ENCODE data around the gene ARAP2. TPM values are rescaled to one million over a fixed set of nuclear protein-coding genes. Genes with fewer than 3 reads are reported as not detected.

ARAP2 gene
- total RNA-seq, 4 donors from 2014 or later = 7.5 to 21.0 (median 7.9) TPM

DNA sequence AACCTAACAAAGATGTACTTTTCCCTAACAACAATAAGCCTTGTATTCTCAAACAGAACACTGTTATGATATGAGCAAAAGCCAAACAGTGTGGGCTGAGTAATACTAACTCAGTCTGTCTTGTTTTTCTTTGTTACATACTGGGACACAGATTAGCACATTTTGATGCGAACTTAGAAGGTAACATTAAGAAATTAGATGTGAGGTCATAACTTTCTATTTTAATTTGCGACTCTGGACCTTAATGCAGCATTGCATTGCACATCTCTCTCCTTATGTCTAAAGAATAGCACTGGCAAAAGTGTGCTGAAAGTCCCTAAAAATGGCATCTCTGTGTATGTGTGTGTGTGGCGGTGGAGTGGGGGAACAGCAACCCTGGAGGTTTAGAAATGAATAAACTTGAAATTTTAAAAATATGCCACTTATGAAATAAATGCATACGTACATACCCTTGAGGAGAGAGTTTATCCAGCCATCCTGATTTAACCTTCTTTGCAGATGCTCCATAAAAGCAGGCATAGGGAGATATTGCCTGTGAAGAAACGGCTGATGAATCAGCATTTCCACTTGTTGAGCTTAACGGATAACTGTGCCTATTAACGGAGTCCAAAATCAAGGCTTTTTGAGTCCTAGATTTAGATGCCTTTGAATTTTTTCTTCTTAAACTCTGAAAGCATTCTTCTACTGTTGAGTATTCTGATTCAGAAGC lies 34.2 kb downstream of the ARAP2 start:
- 66% methylated on average over 7 of the region's 7 CpGs for WGBS
- Histone ChIP-seq H3K27me3 (no peaks in the 10 kb centered on the region), H3K36me3 (peaks cover 0 to 4% (median 0%) of the 10 kb centered on the region in 4 donors), H3K9me3 (no peaks in the 10 kb centered on the region), H3K27ac (replicated peaks in 1 of 4) (no peak overlapping the region), H3K4me3 (no peak overlapping the region), H3K4me1 (no peaks in the 10 kb centered on the region)
- no peak for DNase-seq (ENCODE audit: extremely low spot score)
- no peak for TF ChIP-seq EP300 (IDR thresholded peaks at IDR 0.05)
- TF ChIP-seq POLR2AphosphoS5 (IDR thresholded peaks at IDR 0.05) = no peak
- TF ChIP-seq, protein P1, sequence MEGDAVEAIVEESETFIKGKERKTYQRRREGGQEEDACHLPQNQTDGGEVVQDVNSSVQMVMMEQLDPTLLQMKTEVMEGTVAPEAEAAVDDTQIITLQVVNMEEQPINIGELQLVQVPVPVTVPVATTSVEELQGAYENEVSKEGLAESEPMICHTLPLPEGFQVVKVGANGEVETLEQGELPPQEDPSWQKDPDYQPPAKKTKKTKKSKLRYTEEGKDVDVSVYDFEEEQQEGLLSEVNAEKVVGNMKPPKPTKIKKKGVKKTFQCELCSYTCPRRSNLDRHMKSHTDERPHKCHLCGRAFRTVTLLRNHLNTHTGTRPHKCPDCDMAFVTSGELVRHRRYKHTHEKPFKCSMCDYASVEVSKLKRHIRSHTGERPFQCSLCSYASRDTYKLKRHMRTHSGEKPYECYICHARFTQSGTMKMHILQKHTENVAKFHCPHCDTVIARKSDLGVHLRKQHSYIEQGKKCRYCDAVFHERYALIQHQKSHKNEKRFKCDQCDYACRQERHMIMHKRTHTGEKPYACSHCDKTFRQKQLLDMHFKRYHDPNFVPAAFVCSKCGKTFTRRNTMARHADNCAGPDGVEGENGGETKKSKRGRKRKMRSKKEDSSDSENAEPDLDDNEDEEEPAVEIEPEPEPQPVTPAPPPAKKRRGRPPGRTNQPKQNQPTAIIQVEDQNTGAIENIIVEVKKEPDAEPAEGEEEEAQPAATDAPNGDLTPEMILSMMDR (IDR thresholded peaks at IDR 0.05) = no peak
- intact Hi-C loops (cut with DNase I) = no loop called here

DNA sequence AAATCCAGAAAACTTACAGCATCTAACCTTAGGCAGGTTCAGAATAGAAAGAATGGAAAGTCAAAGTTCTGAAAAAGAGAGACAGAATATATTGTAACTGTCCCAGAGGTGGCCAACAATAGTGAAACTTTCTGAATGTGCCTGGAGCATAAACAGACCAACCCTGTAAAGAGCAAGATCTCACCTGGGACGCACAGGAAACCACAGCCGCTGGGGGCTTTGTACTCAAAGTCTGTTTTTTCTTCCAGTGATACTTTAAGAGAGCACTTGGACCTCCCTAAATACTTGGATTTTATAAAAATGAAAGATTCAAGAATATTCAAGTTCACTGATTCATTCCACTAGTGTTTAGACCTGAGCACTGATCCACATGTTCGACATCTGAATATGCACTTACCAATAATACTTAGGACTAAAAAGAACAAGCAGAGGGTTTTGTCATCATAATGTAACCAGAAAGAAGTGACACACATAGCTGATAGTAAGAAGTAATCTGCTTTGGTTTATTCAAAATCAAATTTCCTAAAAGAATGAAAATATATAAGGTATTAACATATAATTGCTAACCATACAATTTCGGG lies 35.3 kb downstream of the ARAP2 start:
- Histone ChIP-seq H3K4me3 (no peak overlapping the region), H3K36me3 (peaks cover 0 to 4% (median 0%) of the 10 kb centered on the region in 4 donors), H3K27me3 (no peaks in the 10 kb centered on the region), H3K4me1 (no peaks in the 10 kb centered on the region), H3K9me3 (no peaks in the 10 kb centered on the region), H3K27ac (replicated peaks in 1 of 4) (no peak overlapping the region)
- WGBS = 79% methylated on average over 4 of the region's 4 CpGs
- TF ChIP-seq, protein P1 (IDR thresholded peaks at IDR 0.05) = no peak
- no peak for TF ChIP-seq POLR2A (IDR thresholded peaks at IDR 0.05; ENCODE audit: low read depth)
- no peak for TF ChIP-seq POLR2AphosphoS5 (IDR thresholded peaks at IDR 0.05)
- TF ChIP-seq EP300 (IDR thresholded peaks at IDR 0.05) = no peak
- DNase-seq (ENCODE audit: extremely low spot score) = no peak
- intact Hi-C loops (cut with DNase I) = no loop called here

DNA sequence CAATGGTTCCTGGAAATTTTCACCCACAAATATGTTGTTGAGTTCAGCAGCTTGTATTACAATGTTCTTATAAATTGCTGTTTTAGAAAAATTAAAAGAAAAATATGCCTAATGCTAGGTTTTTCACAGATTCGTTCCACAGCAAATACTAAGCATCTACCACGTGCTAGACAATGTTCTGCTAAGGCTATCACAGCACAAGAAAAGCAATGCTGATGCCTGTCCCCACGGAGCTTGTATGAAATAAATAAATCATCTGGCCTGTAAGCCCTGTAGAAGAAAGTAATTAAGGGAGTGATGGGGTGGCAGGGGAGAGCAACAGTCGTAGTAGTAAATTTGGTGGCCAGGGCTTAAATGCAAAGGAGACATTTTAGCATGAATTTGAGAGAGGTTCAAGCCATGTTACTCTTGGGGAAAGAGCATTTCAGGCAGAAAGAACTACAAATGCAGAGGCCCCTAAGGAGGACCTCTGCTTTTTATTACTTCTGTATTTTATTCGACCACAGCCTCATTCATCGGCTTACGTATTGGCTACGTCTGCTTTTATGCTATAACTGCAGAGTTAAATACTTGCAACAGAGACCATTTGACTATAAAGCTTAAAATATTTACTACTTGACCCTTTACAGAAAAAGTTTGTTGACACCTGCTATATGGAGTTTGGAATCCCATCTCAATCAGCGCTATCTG lies 36.3 kb downstream of the ARAP2 start:
- no peak for TF ChIP-seq POLR2AphosphoS5 (IDR thresholded peaks at IDR 0.05)
- TF ChIP-seq, protein P1 (IDR thresholded peaks at IDR 0.05) = no peak

DNA sequence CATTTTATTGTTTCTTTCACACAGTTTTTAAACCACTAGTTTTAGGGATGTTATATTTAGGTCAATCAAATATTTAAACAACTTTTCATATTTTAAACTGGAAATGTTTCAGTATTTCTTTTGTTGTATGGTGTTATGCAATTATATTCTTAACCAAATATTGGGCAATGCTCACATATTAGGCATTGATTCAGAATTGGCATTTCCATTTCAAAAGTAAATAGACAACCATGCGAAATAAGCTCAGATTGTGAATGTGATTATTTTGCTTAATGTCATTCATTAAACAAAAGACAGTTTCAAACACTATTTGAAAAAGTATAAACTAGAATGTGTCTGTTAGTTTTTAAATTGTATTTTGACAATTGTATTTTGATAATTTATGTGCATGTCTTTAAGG lies 36.9 kb downstream of the ARAP2 start:
- Histone ChIP-seq H3K4me3 (no peak overlapping the region), H3K27me3 (no peaks in the 10 kb centered on the region), H3K27ac (replicated peaks in 1 of 4) (no peak overlapping the region), H3K4me1 (no peaks in the 10 kb centered on the region), H3K36me3 (peaks cover 0 to 4% (median 0%) of the 10 kb centered on the region in 4 donors), H3K9me3 (no peaks in the 10 kb centered on the region)
- intact Hi-C loops (cut with DNase I) = no loop called here
- TF ChIP-seq POLR2AphosphoS5 (IDR thresholded peaks at IDR 0.05) = no peak
- TF ChIP-seq, protein P1 (IDR thresholded peaks at IDR 0.05) = no peak
- no peak for TF ChIP-seq POLR2A (IDR thresholded peaks at IDR 0.05; ENCODE audit: low read depth)
- TF ChIP-seq EP300 (IDR thresholded peaks at IDR 0.05) = no peak
- 70% methylated on average over 1 of the region's 1 CpG for WGBS
- no peak for DNase-seq (ENCODE audit: extremely low spot score)

More for the DNA sequence above, 36.3 kb downstream of the ARAP2 start:
- WGBS = 78% methylated on average over 9 of the region's 9 CpGs
- Histone ChIP-seq H3K4me3 (no peak overlapping the region), H3K9me3 (no peaks in the 10 kb centered on the region), H3K4me1 (no peaks in the 10 kb centered on the region), H3K36me3 (peaks cover 0 to 4% (median 0%) of the 10 kb centered on the region in 4 donors), H3K27me3 (no peaks in the 10 kb centered on the region), H3K27ac (replicated peaks in 1 of 4) (no peak overlapping the region)
- DNase-seq (ENCODE audit: extremely low spot score) = no peak
- intact Hi-C loops (cut with DNase I) = no loop called here
